ENCODE data around the gene LTA. TPM values are rescaled to one million over a fixed set of nuclear protein-coding genes. Genes with fewer than 3 reads are reported as not detected.

The LTA gene
- total and polyA plus RNA-seq, 2 donors (not counting 1 experiment from before 2014, with no cell fraction given) = 8.6 to 8.8 TPM

DNA sequence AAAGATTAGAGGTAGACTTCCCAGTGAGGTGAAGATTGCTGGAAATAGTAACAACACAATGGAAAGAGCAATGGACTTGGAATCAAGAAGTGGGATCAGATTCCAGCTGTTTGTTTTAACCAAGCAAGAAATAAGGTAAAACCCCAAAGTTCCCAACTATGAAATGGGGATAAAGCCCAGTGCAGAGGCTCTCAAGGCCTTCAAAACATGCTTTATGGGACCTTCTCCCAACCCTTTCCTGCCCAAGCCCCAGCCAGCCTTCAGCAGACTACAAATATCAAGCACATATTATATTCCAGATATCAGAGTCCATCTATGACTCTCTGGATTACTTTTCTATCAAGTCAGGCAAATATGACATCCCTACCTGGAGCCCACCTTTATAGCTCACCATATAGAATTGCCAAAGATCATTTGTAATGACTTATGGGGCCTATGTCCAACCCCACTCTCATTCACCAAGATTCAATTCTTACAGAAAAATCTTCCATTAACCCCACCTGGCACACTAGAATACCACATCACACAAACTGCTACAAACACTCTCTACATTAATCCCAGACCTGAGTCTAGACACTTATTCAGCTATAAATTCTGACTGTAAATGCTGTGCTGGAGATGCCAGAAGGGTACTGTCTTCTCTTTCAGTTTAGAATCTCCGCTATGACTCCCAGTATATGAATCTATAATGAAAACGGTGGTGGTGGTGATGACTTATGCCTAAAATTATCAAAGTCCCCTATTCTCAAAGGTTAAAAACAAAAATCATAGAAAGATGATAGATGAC, 36.4 kb upstream of the LTA start:
- CTCF ChIA-PET = interaction anchor here (0.6 kb wide), 1 partner anchor 63 kb away, joined by 3 read pairs; no protein-coding TSS in a partner anchor
- DNase-seq (no peak), ATAC-seq (ENCODE audit: low read depth) (no peak)
- Histone ChIP-seq H3K27ac (ENCODE audit: low read length in 2 of 2) (no peak overlapping the region), H3K4me1 (ENCODE audit: control insufficient read depth in 2 of 2, insufficient read depth in 2 of 2, low read length in 2 of 2) (peaks cover 21 to 25% of the 10 kb centered on the region in 2 donors), H3K27me3 (replicated peaks in 1 of 4; ENCODE audit: control extremely low read depth in 1 of 4, control insufficient read depth in 3 of 4, insufficient read depth in 4 of 4, low read length in 3 of 4) (no peaks in the 10 kb centered on the region), H3K79me2 (ENCODE audit: control insufficient read depth, insufficient read depth, low read length) (peaks cover 46% of the 10 kb centered on the region), H3K36me3 (replicated peaks in 1 of 2; ENCODE audit: control extremely low read depth in 1 of 2, control insufficient read depth in 1 of 2, extremely low read depth in 1 of 2, insufficient read depth in 2 of 2, low read length in 1 of 2) (peaks cover 4 to 97% of the 10 kb centered on the region in 2 experiments), H2AFZ (ENCODE audit: insufficient read depth, low read depth, low read length, poor library complexity, severe bottlenecking) (no peak overlapping the region), H4K20me1 (ENCODE audit: control insufficient read depth, insufficient read depth, low read length, poor library complexity, severe bottlenecking) (peaks cover 90% of the 10 kb centered on the region), H3K4me3 (ENCODE audit: control extremely low read depth in 1 of 5, extremely low read depth in 1 of 5, insufficient read depth in 1 of 5, low read depth in 2 of 5, low read length in 4 of 5) (no peak overlapping the region), H3K4me2 (replicated peaks; ENCODE audit: low read depth, low read length, poor library complexity, severe bottlenecking) (no peak overlapping the region), H3K9ac (ENCODE audit: low read length) (no peak overlapping the region), H3K9me3 (ENCODE audit: control extremely low read depth in 1 of 3, control insufficient read depth in 2 of 3, insufficient read depth in 1 of 3, low read length in 2 of 3) (no peaks in the 10 kb centered on the region)
- intact Hi-C loops (cut with micrococcal nuclease) = no loop called here
- TF ChIP-seq EZH2 (IDR thresholded peaks at IDR 0.05; ENCODE audit: borderline replicate concordance, insufficient read depth, low read depth, low read length, poor library complexity, severe bottlenecking) = no peak
- TF ChIP-seq, protein P1, sequence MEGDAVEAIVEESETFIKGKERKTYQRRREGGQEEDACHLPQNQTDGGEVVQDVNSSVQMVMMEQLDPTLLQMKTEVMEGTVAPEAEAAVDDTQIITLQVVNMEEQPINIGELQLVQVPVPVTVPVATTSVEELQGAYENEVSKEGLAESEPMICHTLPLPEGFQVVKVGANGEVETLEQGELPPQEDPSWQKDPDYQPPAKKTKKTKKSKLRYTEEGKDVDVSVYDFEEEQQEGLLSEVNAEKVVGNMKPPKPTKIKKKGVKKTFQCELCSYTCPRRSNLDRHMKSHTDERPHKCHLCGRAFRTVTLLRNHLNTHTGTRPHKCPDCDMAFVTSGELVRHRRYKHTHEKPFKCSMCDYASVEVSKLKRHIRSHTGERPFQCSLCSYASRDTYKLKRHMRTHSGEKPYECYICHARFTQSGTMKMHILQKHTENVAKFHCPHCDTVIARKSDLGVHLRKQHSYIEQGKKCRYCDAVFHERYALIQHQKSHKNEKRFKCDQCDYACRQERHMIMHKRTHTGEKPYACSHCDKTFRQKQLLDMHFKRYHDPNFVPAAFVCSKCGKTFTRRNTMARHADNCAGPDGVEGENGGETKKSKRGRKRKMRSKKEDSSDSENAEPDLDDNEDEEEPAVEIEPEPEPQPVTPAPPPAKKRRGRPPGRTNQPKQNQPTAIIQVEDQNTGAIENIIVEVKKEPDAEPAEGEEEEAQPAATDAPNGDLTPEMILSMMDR (IDR thresholded peaks at IDR 0.05) = no peak
- Mint-ChIP-seq H3K27ac (no peak overlapping the region), H3K4me1 (peaks cover 40% of the 10 kb centered on the region), H3K9me3 (ENCODE audit: insufficient read depth) (no peaks in the 10 kb centered on the region), H3K27me3 (no peaks in the 10 kb centered on the region), H3K4me3 (no peak overlapping the region)
- no CpG with 5 or more reads among the region's 2 CpGs for WGBS (ENCODE audit: insufficient coverage)
- POLR2A ChIA-PET = no interaction called here

DNA sequence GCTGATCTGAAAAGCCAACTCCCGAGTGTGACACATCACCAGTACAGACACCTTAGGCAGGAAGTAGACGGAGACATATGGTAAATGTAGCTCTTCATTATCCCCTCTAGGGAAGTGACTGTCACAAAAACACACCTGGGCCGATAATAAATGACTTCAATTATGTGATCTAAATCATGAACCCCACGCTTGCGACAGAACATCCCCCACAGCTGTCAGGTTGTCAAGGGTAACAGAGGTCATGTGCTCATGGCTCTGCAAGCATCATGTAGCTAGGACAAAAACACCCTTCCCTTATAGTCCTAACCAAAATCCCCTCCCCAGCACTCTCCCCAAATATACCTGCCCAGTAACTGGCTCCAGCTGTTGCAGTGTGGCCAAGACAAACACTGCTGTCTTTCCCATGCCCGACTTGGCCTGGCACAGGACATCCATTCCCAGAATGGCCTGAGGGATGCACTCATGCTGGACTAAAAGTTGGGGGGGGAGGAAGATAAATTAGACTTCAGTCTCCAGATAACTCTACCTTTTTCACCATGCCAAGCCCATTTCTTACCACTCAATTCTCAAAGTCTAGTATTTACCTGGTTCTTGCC, 33.2 kb upstream of the LTA start:
- TF ChIP-seq, protein P1 (IDR thresholded peaks at IDR 0.05) = no peak
- no peak for TF ChIP-seq EZH2 (IDR thresholded peaks at IDR 0.05; ENCODE audit: borderline replicate concordance, insufficient read depth, low read depth, low read length, poor library complexity, severe bottlenecking)
- DNase-seq (no peak), ATAC-seq (ENCODE audit: low read depth) (no peak)
- Histone ChIP-seq H3K27me3 (replicated peaks in 1 of 4; ENCODE audit: control extremely low read depth in 1 of 4, control insufficient read depth in 3 of 4, insufficient read depth in 4 of 4, low read length in 3 of 4) (no peaks in the 10 kb centered on the region), H4K20me1 (ENCODE audit: control insufficient read depth, insufficient read depth, low read length, poor library complexity, severe bottlenecking) (peaks cover 64% of the 10 kb centered on the region), H3K36me3 (replicated peaks in 1 of 2; ENCODE audit: control extremely low read depth in 1 of 2, control insufficient read depth in 1 of 2, extremely low read depth in 1 of 2, insufficient read depth in 2 of 2, low read length in 1 of 2) (peaks cover 4 to 67% of the 10 kb centered on the region in 2 experiments), H3K4me2 (replicated peaks; ENCODE audit: low read depth, low read length, poor library complexity, severe bottlenecking) (peak overlapping the region; percentile 37), H3K79me2 (ENCODE audit: control insufficient read depth, insufficient read depth, low read length) (peaks cover 57% of the 10 kb centered on the region), H3K9me3 (ENCODE audit: control extremely low read depth in 1 of 3, control insufficient read depth in 2 of 3, insufficient read depth in 1 of 3, low read length in 2 of 3) (no peaks in the 10 kb centered on the region), H3K27ac (ENCODE audit: low read length in 2 of 2) (peak overlapping the region in 1 of 2 donors; percentile 46), H2AFZ (ENCODE audit: insufficient read depth, low read depth, low read length, poor library complexity, severe bottlenecking) (no peak overlapping the region), H3K9ac (ENCODE audit: low read length) (no peak overlapping the region), H3K4me3 (ENCODE audit: control extremely low read depth in 1 of 5, extremely low read depth in 1 of 5, insufficient read depth in 1 of 5, low read depth in 2 of 5, low read length in 4 of 5) (no peak overlapping the region), H3K4me1 (ENCODE audit: control insufficient read depth in 2 of 2, insufficient read depth in 2 of 2, low read length in 2 of 2) (peaks cover 30 to 36% of the 10 kb centered on the region in 2 donors)
- 96% methylated on average over 3 of the region's 6 CpGs for WGBS (ENCODE audit: insufficient coverage)
- no peaks in the 10 kb centered on the region for H3K27me3 Mint-ChIP-seq
- H3K9me3 Mint-ChIP-seq (ENCODE audit: insufficient read depth) = no peaks in the 10 kb centered on the region
- peaks cover 47% of the 10 kb centered on the region for H3K4me1 Mint-ChIP-seq
- intact Hi-C loops (cut with micrococcal nuclease) = no loop called here
- peak overlapping the region; percentile 20 for H3K27ac Mint-ChIP-seq
- CTCF ChIA-PET = interaction anchor here (0.5 to 0.9 kb wide), 4 partner anchors 12 to 368 kb away, joined by 3 read pairs; no protein-coding TSS in a partner anchor
- POLR2A ChIA-PET = no interaction called here
- H3K4me3 Mint-ChIP-seq = peak overlapping the region; percentile 40

Measured in B cell (primary cell).